ENCODE data around the gene RAD54L2.

DNA sequence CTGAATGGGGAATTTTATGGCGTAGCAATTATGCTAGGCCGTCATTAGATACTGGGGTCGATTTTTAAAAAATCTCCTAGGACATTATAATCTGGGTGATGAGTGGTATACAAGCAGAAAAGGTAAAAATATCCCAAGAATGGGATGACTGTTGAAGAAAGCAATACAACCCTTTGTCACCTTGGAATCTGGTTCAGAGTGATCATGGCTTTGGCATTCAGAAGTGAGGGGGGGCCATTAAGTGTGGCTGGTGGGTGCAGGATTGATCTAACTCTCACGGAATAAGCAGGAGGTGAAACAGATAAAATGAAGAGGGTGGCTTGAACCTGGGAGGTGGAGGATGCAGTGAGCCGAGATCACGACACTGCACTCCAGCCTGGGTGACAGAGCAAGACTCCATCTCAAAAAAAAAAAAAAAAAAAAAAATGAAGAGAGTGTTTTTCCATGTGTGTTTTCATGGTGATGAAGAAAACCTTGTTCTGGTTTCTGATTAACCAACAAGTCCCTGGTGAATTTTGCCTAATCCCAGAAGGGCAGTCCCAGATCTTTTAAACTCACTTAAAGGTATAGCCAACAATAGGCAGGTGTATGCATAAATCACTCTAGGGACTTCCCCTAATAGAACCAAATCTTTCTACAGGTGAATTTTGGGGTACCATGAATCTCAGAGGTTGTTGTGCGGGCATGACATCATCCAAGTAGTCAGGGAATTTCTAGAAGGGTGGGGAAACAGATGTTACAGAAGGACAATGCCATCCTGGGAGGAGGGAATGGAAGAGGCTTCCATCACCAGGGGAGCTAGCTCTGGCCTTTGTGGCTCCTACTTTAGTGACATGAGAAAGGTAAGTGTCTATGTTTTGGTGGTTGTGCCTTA is 3.1 kb upstream of the RAD54L2 start:
- TF ChIP-seq POLR2A (IDR thresholded peaks at IDR 0.05): no peak
- TF ChIP-seq, protein P1, sequence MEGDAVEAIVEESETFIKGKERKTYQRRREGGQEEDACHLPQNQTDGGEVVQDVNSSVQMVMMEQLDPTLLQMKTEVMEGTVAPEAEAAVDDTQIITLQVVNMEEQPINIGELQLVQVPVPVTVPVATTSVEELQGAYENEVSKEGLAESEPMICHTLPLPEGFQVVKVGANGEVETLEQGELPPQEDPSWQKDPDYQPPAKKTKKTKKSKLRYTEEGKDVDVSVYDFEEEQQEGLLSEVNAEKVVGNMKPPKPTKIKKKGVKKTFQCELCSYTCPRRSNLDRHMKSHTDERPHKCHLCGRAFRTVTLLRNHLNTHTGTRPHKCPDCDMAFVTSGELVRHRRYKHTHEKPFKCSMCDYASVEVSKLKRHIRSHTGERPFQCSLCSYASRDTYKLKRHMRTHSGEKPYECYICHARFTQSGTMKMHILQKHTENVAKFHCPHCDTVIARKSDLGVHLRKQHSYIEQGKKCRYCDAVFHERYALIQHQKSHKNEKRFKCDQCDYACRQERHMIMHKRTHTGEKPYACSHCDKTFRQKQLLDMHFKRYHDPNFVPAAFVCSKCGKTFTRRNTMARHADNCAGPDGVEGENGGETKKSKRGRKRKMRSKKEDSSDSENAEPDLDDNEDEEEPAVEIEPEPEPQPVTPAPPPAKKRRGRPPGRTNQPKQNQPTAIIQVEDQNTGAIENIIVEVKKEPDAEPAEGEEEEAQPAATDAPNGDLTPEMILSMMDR (IDR thresholded peaks at IDR 0.05): no peak
